Neural cell (in vitro differentiated cells): Measurements from ENCODE around the gene KCTD18.

Experiments used
- EP300 ChIP-seq: fragments of 450-650 bp; conservative IDR thresholded peaks from 2 replicates; pipeline ENCODE4 v1.6.1; 2014; ENCODE audit warnings: antibody characterized with exemption, mild to moderate bottlenecking, moderate library complexity; ENCODE audit not compliant: poor library complexity, severe bottlenecking
- EZH2 ChIP-seq: fragments of 200-600, 300-800 bp; shearing (Covaris generic), sonication (generic); IDR thresholded peaks from 2 replicates; pipeline ENCODE4 v1.6.1; 2014; ENCODE audit warnings: antibody characterized with exemption, low read length, borderline replicate concordance, mild to moderate bottlenecking; ENCODE audit not compliant: insufficient read depth, poor library complexity, severe bottlenecking
- POLR2AphosphoS5 ChIP-seq: IDR thresholded peaks from 2 replicates; pipeline ENCODE4 v1.6.1; 2012
- RAD21 ChIP-seq: fragments of 450-650 bp; conservative IDR thresholded peaks from 2 replicates; pipeline ENCODE4 v1.6.1; 2014; ENCODE audit warnings: antibody characterized with exemption, mild to moderate bottlenecking, moderate library complexity
- SMC3 ChIP-seq: fragments of 450-650 bp; conservative IDR thresholded peaks from 2 replicates; pipeline ENCODE4 v1.6.1; 2014; ENCODE audit warnings: antibody characterized with exemption, mild to moderate bottlenecking, moderate library complexity; ENCODE audit not compliant: poor library complexity
- TAF1 ChIP-seq: IDR thresholded peaks from 2 replicates; pipeline ENCODE4 v1.6.1; 2012; ENCODE audit warnings: low read depth
- TF ChIP-seq, protein P1 (sequence below): fragments of 450-650 bp; IDR thresholded peaks from 2 replicates; pipeline ENCODE4 v1.5.1; 2014; ENCODE audit warnings: antibody characterized with exemption, mild to moderate bottlenecking, moderate library complexity; ENCODE audit not compliant: poor library complexity, severe bottlenecking
- TF ChIP-seq, protein P2 (sequence below): IDR thresholded peaks from 2 replicates; pipeline ENCODE4 v1.6.1; 2012; ENCODE audit warnings: borderline replicate concordance

GRCh38 chr2:200443376-200443775 lies 66.5 kb downstream of the KCTD18 start:
- no peak for TF ChIP-seq POLR2AphosphoS5
- TF ChIP-seq, protein P1, sequence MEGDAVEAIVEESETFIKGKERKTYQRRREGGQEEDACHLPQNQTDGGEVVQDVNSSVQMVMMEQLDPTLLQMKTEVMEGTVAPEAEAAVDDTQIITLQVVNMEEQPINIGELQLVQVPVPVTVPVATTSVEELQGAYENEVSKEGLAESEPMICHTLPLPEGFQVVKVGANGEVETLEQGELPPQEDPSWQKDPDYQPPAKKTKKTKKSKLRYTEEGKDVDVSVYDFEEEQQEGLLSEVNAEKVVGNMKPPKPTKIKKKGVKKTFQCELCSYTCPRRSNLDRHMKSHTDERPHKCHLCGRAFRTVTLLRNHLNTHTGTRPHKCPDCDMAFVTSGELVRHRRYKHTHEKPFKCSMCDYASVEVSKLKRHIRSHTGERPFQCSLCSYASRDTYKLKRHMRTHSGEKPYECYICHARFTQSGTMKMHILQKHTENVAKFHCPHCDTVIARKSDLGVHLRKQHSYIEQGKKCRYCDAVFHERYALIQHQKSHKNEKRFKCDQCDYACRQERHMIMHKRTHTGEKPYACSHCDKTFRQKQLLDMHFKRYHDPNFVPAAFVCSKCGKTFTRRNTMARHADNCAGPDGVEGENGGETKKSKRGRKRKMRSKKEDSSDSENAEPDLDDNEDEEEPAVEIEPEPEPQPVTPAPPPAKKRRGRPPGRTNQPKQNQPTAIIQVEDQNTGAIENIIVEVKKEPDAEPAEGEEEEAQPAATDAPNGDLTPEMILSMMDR: no peak
- TF ChIP-seq EP300: no peak
- no peak for TF ChIP-seq EZH2
- TF ChIP-seq, protein P2, sequence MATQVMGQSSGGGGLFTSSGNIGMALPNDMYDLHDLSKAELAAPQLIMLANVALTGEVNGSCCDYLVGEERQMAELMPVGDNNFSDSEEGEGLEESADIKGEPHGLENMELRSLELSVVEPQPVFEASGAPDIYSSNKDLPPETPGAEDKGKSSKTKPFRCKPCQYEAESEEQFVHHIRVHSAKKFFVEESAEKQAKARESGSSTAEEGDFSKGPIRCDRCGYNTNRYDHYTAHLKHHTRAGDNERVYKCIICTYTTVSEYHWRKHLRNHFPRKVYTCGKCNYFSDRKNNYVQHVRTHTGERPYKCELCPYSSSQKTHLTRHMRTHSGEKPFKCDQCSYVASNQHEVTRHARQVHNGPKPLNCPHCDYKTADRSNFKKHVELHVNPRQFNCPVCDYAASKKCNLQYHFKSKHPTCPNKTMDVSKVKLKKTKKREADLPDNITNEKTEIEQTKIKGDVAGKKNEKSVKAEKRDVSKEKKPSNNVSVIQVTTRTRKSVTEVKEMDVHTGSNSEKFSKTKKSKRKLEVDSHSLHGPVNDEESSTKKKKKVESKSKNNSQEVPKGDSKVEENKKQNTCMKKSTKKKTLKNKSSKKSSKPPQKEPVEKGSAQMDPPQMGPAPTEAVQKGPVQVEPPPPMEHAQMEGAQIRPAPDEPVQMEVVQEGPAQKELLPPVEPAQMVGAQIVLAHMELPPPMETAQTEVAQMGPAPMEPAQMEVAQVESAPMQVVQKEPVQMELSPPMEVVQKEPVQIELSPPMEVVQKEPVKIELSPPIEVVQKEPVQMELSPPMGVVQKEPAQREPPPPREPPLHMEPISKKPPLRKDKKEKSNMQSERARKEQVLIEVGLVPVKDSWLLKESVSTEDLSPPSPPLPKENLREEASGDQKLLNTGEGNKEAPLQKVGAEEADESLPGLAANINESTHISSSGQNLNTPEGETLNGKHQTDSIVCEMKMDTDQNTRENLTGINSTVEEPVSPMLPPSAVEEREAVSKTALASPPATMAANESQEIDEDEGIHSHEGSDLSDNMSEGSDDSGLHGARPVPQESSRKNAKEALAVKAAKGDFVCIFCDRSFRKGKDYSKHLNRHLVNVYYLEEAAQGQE: no peak
- no peak for TF ChIP-seq RAD21
- no peak for TF ChIP-seq SMC3
- TF ChIP-seq TAF1: no peak
